ENCODE data around the gene MAP2K1. TPM values are rescaled to one million over a fixed set of nuclear protein-coding genes. Genes with fewer than 3 reads are reported as not detected.

The MAP2K1 gene
- total and polyA plus RNA-seq, 8 donors = 46.3 to 60.4 (median 52.8) TPM

DNA sequence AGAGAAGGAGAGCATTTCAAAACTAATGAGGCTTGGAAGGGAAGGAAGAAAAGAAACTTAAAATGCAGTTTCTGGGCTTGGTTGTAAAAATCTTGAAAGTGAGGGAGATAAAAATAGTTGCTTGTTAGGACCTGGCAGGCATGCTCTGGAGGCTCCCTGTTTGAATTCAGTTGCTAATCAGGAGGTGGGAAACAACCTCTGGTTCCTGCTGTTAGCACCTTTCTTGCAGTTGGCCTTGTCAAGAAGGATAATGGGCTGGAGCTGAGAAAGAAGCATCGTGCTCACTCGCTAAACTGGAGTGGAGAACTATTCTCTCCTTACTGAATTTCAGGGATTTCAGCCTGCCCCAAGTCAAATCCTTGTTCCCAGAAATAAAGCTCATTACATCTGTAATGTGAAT is 87.4 kb downstream of the MAP2K1 start:
- H3K4me1 ChIP-seq = no peaks in the 10 kb centered on the region
- ATAC-seq (no peak), DNase-seq (no peak)
- H3K4me3 ChIP-seq = no peak overlapping the region
- no peaks in the 10 kb centered on the region for H3K9me3 ChIP-seq
- TF ChIP-seq, protein P1, sequence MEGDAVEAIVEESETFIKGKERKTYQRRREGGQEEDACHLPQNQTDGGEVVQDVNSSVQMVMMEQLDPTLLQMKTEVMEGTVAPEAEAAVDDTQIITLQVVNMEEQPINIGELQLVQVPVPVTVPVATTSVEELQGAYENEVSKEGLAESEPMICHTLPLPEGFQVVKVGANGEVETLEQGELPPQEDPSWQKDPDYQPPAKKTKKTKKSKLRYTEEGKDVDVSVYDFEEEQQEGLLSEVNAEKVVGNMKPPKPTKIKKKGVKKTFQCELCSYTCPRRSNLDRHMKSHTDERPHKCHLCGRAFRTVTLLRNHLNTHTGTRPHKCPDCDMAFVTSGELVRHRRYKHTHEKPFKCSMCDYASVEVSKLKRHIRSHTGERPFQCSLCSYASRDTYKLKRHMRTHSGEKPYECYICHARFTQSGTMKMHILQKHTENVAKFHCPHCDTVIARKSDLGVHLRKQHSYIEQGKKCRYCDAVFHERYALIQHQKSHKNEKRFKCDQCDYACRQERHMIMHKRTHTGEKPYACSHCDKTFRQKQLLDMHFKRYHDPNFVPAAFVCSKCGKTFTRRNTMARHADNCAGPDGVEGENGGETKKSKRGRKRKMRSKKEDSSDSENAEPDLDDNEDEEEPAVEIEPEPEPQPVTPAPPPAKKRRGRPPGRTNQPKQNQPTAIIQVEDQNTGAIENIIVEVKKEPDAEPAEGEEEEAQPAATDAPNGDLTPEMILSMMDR (IDR thresholded peaks at IDR 0.05) = no peak
- no peaks in the 10 kb centered on the region for H3K36me3 ChIP-seq
- intact Hi-C loops (cut with DNase I) = loop anchor here in 1 of 2 donors (10.0 kb wide), 1 partner anchor 49 kb away; no protein-coding TSS in a partner anchor
- H3K27ac ChIP-seq = no peak overlapping the region
- H3K27me3 ChIP-seq = no peaks in the 10 kb centered on the region

DNA sequence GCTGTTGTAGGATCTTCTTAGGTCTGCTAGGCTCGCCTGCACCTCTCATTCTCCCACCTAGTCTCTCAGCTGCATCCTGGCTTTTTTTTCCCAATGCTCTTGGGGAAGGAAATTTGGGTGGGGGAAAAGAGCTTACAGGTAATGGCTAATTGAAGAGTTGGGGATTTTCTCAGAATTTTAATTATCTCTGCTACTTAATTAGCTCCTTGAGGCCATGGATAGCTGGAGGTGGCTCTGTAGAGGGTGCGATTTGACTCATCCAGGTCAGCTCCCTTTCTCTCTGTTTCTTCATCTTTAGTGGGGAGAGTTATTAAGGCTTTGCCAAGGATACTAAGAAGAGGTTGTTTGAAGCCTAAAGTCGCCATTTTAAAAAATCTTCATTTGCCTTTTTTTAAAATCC is 88.3 kb downstream of the MAP2K1 start:
- no peak overlapping the region for H3K27ac ChIP-seq
- H3K27me3 ChIP-seq = no peaks in the 10 kb centered on the region
- TF ChIP-seq, protein P1 (IDR thresholded peaks at IDR 0.05) = no peak
- H3K9me3 ChIP-seq = no peaks in the 10 kb centered on the region
- intact Hi-C loops (cut with DNase I) = loop anchor here in 1 of 2 donors (10.0 kb wide), 1 partner anchor 50 kb away; no protein-coding TSS in a partner anchor
- DNase-seq = no peak
- ATAC-seq = no peak
- no peak overlapping the region for H3K4me3 ChIP-seq
- H3K4me1 ChIP-seq = no peaks in the 10 kb centered on the region
- H3K36me3 ChIP-seq = no peaks in the 10 kb centered on the region

DNA sequence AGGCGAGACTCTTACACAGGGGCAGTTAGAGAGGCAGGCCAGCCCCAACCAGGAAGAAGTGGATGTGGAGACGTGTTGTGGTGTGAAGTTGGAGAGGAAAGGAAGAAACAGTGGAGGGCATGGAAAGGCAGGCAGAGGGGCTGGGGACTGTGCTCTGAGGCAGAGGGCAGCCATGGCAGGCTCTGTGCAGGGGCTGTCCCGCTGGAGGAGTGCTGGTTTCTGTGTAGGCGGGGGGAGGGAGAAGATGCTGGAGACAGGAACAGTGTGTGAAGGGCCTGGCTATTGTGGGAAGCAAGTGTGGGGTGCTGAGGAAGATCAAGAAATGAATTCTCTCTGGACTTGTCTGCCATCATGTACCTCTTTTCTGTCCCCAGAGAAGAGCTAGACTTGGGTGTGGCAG is 89.8 kb downstream of the MAP2K1 start:
- Histone ChIP-seq H3K9me3 (no peaks in the 10 kb centered on the region), H3K27me3 (no peaks in the 10 kb centered on the region), H3K27ac (no peak overlapping the region), H3K36me3 (peaks cover 0 to 6% of the 10 kb centered on the region in 2 donors), H3K4me1 (peaks cover 0 to 6% of the 10 kb centered on the region in 2 donors), H3K4me3 (no peak overlapping the region)
- TF ChIP-seq, protein P1 (IDR thresholded peaks at IDR 0.05) = no peak
- ATAC-seq = no peak
- intact Hi-C loops (cut with DNase I) = loop anchor here in 1 of 2 donors (10.0 kb wide), 1 partner anchor 52 kb away; no protein-coding TSS in a partner anchor
- DNase-seq = no peak

DNA sequence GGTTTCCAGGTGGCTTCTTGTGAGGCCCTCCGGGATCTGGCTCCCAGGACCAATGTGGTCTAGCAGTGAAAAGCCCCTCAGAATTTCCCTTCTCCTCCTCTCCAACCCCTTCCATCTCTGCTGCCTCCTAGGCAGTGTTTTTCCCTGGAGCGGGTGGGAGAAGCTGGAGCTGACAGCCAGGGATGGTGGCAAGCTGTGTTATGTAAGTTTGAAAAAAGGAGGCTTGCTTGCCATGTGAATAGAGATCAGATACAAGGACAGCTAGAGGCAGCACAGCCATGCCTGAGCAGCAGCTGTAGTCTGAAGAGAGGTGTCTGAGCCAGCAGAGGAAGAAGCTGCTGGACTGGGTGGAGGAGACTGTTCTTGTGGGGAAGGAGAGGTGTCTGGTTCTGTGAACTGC is 90.3 kb downstream of the MAP2K1 start:
- intact Hi-C loops (cut with DNase I) = loop anchor here in 1 of 2 donors (10.0 kb wide), 1 partner anchor 52 kb away; no protein-coding TSS in a partner anchor
- peaks cover 0 to 11% of the 10 kb centered on the region in 2 donors for H3K36me3 ChIP-seq
- H3K4me3 ChIP-seq = no peak overlapping the region
- H3K27me3 ChIP-seq = no peaks in the 10 kb centered on the region
- DNase-seq = no peak
- no peak for ATAC-seq
- H3K27ac ChIP-seq = no peak overlapping the region
- H3K4me1 ChIP-seq = peaks cover 0 to 6% of the 10 kb centered on the region in 2 donors
- TF ChIP-seq, protein P1 (IDR thresholded peaks at IDR 0.05) = no peak
- no peaks in the 10 kb centered on the region for H3K9me3 ChIP-seq

DNA sequence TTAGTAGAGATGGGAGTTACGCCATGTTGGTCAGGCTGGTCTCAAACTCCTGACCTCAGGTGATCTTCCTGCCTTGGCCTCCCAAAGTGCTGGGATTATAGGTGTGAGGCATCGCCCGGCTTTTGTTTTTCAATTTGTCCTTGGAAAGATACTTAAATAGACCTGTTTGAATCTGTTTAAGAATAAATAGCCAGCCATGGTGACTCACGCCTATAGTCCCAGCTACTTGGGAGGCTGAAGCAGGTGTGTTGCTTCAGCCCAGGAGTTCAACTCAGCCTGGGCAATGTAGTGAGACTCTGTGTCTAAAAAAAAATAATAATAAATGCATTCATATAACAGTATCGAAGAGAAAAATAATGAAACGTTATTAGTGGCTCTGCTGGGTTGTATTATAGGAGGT is 93.6 kb downstream of the MAP2K1 start:
- H3K4me1 ChIP-seq = peaks cover 0 to 24% of the 10 kb centered on the region in 2 donors
- no peak overlapping the region for H3K4me3 ChIP-seq
- TF ChIP-seq, protein P1 (IDR thresholded peaks at IDR 0.05) = no peak
- no peaks in the 10 kb centered on the region for H3K27me3 ChIP-seq
- H3K9me3 ChIP-seq = no peaks in the 10 kb centered on the region
- ATAC-seq = no peak
- no peak for DNase-seq
- H3K27ac ChIP-seq = no peak overlapping the region
- intact Hi-C loops (cut with DNase I) = no loop called here
- H3K36me3 ChIP-seq = peaks cover 0 to 33% of the 10 kb centered on the region in 2 donors

Data from left lung (tissue), 10 donors.